ENCODE results near the gene EMP3. TPM values are rescaled to one million over a fixed set of nuclear protein-coding genes. Genes with fewer than 3 reads are reported as not detected.

The EMP3 gene
- total RNA-seq, 1 donor: 185 TPM

DNA sequence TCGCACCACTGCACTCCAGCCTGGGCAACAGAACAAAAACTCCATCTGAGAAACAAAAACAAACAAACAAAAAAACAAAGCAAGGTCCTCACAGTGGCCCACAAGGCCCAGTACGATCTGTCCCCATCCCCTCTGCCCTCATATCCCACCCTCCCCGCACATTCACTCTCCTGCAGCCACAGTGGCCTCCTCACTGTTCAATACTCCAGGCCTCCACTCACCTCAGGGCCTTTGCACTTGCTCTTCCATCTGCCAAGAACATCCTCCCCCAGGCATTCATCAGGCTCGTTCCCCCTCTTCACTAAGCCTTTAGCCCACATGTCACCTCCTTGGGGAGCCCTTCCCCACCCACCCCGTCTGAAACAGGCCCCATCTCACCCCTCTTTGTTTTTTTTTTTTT is 33.8 kb downstream of the EMP3 start:
- no peak overlapping the region for H3K4me2 ChIP-seq (ENCODE audit: insufficient read depth, low read length)
- H3K9me3 ChIP-seq (ENCODE audit: low read depth, low read length): no peaks in the 10 kb centered on the region
- DNase-seq (ENCODE audit: insufficient read length, low spot score, missing footprints): no peak
- no peaks in the 10 kb centered on the region for H4K20me1 ChIP-seq (ENCODE audit: insufficient read depth, low read length)
- peaks cover 5% of the 10 kb centered on the region for H3K4me1 ChIP-seq (ENCODE audit: insufficient read depth, low read length)
- H2AFZ ChIP-seq (ENCODE audit: low read length): no peak overlapping the region
- no peaks in the 10 kb centered on the region for H3K36me3 ChIP-seq (ENCODE audit: insufficient read depth, low read length)
- H3K4me3 ChIP-seq (ENCODE audit: insufficient read depth, low read length): no peak overlapping the region
- H3K27me3 ChIP-seq (ENCODE audit: insufficient read depth, low read length): no peaks in the 10 kb centered on the region
- H3K79me2 ChIP-seq (ENCODE audit: insufficient read depth, low read length): no peaks in the 10 kb centered on the region
- no peak overlapping the region for H3K27ac ChIP-seq (ENCODE audit: low read depth, low read length)
- TF ChIP-seq, protein P1, sequence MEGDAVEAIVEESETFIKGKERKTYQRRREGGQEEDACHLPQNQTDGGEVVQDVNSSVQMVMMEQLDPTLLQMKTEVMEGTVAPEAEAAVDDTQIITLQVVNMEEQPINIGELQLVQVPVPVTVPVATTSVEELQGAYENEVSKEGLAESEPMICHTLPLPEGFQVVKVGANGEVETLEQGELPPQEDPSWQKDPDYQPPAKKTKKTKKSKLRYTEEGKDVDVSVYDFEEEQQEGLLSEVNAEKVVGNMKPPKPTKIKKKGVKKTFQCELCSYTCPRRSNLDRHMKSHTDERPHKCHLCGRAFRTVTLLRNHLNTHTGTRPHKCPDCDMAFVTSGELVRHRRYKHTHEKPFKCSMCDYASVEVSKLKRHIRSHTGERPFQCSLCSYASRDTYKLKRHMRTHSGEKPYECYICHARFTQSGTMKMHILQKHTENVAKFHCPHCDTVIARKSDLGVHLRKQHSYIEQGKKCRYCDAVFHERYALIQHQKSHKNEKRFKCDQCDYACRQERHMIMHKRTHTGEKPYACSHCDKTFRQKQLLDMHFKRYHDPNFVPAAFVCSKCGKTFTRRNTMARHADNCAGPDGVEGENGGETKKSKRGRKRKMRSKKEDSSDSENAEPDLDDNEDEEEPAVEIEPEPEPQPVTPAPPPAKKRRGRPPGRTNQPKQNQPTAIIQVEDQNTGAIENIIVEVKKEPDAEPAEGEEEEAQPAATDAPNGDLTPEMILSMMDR (IDR thresholded peaks at IDR 0.05; ENCODE audit: extremely low read depth, low read depth, low read length): no peak

DNA sequence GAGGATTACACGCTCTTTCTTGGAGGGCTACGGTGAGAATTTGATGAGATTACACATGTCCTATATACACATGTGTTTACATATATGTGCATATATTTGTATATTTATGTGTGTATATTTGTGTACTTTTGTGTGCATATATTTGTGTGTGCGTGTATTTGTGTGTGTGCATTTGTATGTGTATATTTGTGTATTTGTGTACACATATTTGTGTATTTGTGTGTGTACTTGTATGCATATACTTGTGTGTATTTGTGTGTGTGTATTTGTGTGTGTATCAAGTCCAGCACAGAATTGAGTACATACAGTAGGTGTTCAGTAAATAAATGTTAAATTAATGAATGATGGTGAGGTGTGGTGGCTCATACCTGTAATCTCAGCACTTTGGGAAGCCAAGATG is 36.6 kb downstream of the EMP3 start:
- Histone ChIP-seq H3K79me2 (ENCODE audit: insufficient read depth, low read length) (no peaks in the 10 kb centered on the region), H3K4me1 (ENCODE audit: insufficient read depth, low read length) (peaks cover 8% of the 10 kb centered on the region), H3K27me3 (ENCODE audit: insufficient read depth, low read length) (no peaks in the 10 kb centered on the region), H3K9me3 (ENCODE audit: low read depth, low read length) (no peaks in the 10 kb centered on the region), H4K20me1 (ENCODE audit: insufficient read depth, low read length) (no peaks in the 10 kb centered on the region), H3K4me2 (ENCODE audit: insufficient read depth, low read length) (no peak overlapping the region), H2AFZ (ENCODE audit: low read length) (no peak overlapping the region), H3K27ac (ENCODE audit: low read depth, low read length) (no peak overlapping the region), H3K36me3 (ENCODE audit: insufficient read depth, low read length) (no peaks in the 10 kb centered on the region), H3K4me3 (ENCODE audit: insufficient read depth, low read length) (no peak overlapping the region)
- TF ChIP-seq, protein P1 (IDR thresholded peaks at IDR 0.05; ENCODE audit: extremely low read depth, low read depth, low read length): no peak
- DNase-seq (ENCODE audit: insufficient read length, low spot score, missing footprints): no peak

GRCh38 chr19:48362716-48363499 is 37.6 kb downstream of the EMP3 start:
- Histone ChIP-seq H3K36me3 (ENCODE audit: insufficient read depth, low read length) (no peaks in the 10 kb centered on the region), H4K20me1 (ENCODE audit: insufficient read depth, low read length) (no peaks in the 10 kb centered on the region), H3K4me2 (ENCODE audit: insufficient read depth, low read length) (peak overlapping the region; percentile 99), H3K79me2 (ENCODE audit: insufficient read depth, low read length) (no peaks in the 10 kb centered on the region), H3K9me3 (ENCODE audit: low read depth, low read length) (no peaks in the 10 kb centered on the region), H3K27me3 (ENCODE audit: insufficient read depth, low read length) (no peaks in the 10 kb centered on the region), H3K27ac (ENCODE audit: low read depth, low read length) (peak overlapping the region; percentile 82), H3K4me3 (ENCODE audit: insufficient read depth, low read length) (peak overlapping the region; percentile 81), H3K4me1 (ENCODE audit: insufficient read depth, low read length) (peaks cover 8% of the 10 kb centered on the region), H2AFZ (ENCODE audit: low read length) (peak overlapping the region; percentile 97)
- TF ChIP-seq, protein P1 (IDR thresholded peaks at IDR 0.05; ENCODE audit: extremely low read depth, low read depth, low read length): no peak
- peak; percentile 99 for DNase-seq (ENCODE audit: insufficient read length, low spot score, missing footprints)

DNA sequence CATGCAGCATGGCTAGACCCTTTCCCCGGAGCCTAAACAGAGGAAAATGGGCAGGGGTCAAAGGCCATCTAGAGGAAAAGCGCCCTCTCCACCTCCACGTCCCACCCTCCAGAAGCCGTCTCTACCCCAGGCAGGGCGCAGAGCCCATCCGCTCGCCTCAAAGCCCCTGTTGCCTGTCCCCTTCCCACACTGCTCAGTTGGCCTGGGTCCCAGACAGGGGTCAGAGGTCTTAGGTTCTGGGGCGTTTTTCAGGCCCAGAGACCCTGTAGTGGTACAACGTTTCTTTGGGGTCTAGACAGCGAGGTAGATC is 38.1 kb downstream of the EMP3 start:
- Histone ChIP-seq H3K4me2 (ENCODE audit: insufficient read depth, low read length) (peak overlapping the region; percentile 99), H4K20me1 (ENCODE audit: insufficient read depth, low read length) (no peaks in the 10 kb centered on the region), H3K79me2 (ENCODE audit: insufficient read depth, low read length) (no peaks in the 10 kb centered on the region), H3K4me1 (ENCODE audit: insufficient read depth, low read length) (peaks cover 8% of the 10 kb centered on the region), H3K4me3 (ENCODE audit: insufficient read depth, low read length) (peak overlapping the region; percentile 81), H3K36me3 (ENCODE audit: insufficient read depth, low read length) (no peaks in the 10 kb centered on the region), H3K9me3 (ENCODE audit: low read depth, low read length) (no peaks in the 10 kb centered on the region), H2AFZ (ENCODE audit: low read length) (peak overlapping the region; percentile 97), H3K27me3 (ENCODE audit: insufficient read depth, low read length) (no peaks in the 10 kb centered on the region), H3K27ac (ENCODE audit: low read depth, low read length) (peak overlapping the region; percentile 82)
- DNase-seq (ENCODE audit: insufficient read length, low spot score, missing footprints): peak; percentile 75
- TF ChIP-seq, protein P1 (IDR thresholded peaks at IDR 0.05; ENCODE audit: extremely low read depth, low read depth, low read length): no peak
